Thyroid gland (tissue), 4 donors: ENCODE results near the gene ICE2.

ENCODE experiments used
- POLR2A ChIP-seq, 2 donors: fragments of 450-650 bp; IDR thresholded peaks; one replicate each; pipeline ENCODE4 v1.6.1; 2017; ENCODE audit warnings: antibody characterized with exemption in 2 of 2, mild to moderate bottlenecking in 2 of 2, moderate library complexity in 1 of 2
- TF ChIP-seq, protein P1 (sequence below), 6 experiments: fragments of 200-600 bp in 3 of 6; fragments of 450-650 bp in 3 of 6; sonication (generic) in 3 of 6; IDR thresholded peaks; one replicate each; pipeline ENCODE4 v1.5.1; 2016 to 2019; ENCODE audit warnings: antibody characterized with exemption in 6 of 6, mild to moderate bottlenecking in 2 of 6, inconsistent platforms in 1 of 6, moderate library complexity in 1 of 6

DNA sequence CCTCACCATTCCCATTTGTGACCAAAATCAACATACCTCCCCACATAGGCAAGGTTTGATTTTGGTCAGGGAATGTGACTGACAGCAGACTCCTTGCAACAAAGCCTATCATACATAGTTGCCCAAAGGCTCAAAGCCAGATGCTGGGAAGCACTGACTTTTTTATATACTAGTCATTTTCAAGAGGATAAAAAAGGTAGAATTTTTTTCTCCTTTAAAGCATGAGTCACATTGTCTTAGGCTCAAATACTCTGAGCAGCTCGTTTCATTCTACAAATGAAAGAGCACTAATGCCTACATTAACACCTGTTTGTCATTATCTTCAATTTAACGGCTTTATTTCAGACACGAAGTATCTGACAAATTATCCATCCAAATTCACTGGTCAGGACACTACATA lies 36.2 kb downstream of the ICE2 start:
- TF ChIP-seq, protein P1, sequence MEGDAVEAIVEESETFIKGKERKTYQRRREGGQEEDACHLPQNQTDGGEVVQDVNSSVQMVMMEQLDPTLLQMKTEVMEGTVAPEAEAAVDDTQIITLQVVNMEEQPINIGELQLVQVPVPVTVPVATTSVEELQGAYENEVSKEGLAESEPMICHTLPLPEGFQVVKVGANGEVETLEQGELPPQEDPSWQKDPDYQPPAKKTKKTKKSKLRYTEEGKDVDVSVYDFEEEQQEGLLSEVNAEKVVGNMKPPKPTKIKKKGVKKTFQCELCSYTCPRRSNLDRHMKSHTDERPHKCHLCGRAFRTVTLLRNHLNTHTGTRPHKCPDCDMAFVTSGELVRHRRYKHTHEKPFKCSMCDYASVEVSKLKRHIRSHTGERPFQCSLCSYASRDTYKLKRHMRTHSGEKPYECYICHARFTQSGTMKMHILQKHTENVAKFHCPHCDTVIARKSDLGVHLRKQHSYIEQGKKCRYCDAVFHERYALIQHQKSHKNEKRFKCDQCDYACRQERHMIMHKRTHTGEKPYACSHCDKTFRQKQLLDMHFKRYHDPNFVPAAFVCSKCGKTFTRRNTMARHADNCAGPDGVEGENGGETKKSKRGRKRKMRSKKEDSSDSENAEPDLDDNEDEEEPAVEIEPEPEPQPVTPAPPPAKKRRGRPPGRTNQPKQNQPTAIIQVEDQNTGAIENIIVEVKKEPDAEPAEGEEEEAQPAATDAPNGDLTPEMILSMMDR (IDR thresholded peaks at IDR 0.05), result no peak
- no peak for TF ChIP-seq POLR2A (IDR thresholded peaks at IDR 0.05)
